Activated T-helper 9 cell treated with anti-CD3 and anti-CD28 coated beads, Interleukin-2, amount 50 U/mL, for 16 hours (primary cell): Measurements from ENCODE around the gene MAP3K5.
"Not testable (repeated sequence)": the region's sequence is repeated elsewhere in the genome, so short reads cannot be mapped to it uniquely, and the experiment has no call there.

Source experiments
- DNase-seq: peaks from one replicate; pipeline ENCODE4 v3.0.0-alpha.2; 2020; ENCODE audit warnings: low read depth

The MAP3K5 gene

DNA sequence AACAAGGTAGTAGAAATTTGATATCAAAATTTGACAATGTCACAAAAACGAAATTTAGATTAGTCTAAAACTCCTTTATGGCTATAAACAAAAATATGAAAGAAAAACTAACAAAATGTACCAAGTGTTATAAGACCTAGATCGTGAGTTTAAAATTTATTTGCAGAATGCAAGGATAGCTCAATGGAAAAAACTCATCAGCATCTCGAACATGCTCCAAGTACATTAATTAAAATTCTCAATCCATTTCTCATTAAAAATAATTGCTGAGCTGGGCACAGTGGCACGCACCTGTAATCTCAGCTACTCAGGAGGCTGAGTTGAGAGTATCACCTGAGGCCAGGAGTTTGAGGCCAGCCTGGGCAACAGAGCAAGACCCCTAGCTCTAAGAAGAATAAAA is 70.8 kb downstream of the MAP3K5 start:
- DNase-seq = no peak

DNA sequence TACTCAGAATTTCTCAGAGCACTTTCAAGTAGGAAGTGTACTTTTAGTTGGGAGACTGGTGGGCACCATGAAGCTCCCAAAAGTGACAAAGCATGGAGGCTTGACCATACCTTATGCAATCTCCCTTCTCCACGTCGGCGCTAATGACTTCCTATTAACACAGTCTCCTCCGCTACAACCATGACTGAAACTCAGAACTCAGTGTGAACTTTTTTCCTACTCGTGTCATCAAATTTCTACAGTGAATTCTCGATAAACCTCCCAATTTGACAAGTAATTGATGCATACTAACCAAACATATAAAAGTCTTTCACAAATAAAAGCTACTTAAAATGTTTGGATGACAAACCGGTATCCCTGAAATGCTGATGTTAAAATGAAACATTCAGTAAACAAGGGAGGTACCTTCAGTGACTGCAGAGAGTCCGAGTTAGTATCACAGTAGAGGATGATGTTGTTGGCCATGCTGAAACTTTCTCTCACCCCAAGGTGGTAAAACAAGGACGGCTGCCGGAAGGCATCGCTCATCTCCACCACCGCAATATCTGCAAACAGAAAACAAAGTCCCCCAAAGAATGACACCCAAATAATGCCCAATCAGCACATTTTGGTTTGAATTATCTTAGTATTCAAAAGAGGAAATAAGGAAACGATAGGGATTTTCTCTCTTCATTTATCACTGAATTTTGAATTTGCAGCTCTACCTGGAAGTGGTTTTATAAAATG is 72.1 kb downstream of the MAP3K5 start:
- no peak for DNase-seq

DNA sequence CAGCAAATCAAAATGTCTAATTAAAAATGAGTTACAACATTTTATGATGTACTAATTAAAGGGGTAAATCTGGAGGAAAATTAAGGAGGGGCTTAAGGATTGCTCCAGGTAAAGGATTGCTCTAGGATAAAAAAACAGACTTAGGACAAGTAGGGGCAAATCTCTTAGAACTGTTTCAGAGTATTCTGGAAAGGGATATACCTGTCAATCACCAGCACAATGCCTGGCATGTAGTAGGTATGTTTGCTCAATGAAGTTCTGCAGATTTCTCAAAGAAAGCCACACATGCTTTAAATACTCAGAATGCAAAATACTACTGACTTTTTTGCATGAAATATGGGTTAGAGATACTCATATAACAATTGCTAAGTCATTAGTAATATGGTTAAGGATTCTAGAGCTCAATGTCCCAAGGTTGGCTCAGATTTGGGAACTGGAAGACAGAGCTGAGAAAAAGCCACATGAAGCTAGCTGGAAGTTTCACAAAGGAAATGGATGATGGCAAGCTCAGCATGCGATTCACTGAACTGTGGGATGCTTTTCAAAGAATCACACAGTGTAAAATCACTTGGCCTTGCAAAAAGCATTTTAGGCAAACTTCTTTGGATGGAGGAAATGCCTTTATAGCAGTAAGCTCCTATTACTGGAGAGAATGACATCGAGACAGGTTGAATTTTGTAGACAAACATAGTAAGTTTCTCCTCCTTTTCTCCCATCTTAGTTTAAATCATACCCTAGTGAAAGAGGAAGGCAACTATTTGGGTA is 72.8 kb downstream of the MAP3K5 start:
- no peak for DNase-seq

DNA sequence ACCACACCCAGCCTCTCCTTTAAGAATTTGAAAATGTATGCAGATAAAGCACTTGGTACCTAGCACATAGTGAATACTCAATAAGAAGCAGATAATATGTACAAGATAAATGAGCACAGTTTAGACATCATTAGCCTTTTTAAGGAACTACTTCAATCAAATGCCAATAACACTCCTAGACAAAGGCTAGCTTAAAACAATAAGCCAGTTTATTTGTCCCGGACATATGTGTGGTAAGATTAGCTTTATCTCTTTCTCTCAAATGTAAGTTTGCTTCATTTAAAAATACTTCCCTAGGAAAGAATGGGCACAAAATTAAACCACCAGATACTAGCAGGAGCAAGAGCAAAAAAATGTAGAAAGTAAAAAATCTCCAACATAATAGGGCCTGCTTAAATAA is 73.8 kb downstream of the MAP3K5 start:
- DNase-seq = no peak

DNA sequence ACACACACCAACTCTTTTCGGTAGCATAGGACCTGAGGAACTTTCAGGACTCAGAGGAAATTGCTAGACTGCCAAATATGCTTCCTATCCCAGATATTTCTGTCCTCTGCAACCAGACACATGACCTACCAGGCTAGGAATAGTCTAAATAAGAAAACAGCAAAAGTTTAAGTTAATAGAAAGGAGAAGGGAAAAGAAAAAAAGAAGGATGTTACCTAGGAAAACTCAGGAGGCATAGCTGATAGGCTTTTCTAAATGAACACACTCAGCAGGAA is 74.6 kb downstream of the MAP3K5 start:
- DNase-seq = no peak

DNA sequence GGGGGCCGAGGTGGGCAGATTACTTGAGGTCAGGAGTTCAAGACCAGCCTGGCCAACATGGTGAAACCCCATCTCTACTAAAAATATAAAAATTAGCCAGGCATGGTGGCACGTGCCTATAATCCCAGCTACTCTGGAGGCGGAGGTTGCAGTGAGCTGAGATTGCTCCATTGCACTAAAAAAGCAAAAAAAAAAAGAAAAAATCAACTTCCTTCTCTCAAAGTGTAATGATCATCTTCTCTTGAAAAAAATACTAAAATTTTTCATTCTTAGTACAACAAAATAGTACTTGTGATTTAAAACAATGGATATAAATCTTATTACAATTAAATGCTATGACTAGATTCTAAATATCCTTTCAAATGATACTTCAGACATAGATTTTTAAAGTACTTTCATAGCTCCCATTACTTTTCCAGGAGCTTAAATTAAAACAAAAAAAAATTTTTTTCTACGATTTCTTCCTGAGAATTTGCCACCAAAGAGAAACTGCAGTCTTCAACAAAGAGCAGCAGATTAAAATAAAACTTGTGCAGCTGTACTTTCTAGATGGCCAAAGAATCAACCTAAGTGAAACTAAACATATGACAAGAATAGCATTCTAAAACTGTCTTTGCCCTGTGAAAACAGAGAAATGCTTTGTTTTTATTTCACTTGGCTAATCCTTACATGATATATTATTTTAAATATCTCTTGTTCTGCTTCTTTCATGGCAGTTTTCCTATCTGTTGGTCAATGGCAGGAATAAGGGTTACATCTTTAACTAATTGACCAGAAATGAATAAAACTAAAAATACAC is 75.2 kb downstream of the MAP3K5 start:
- DNase-seq = no peak

DNA sequence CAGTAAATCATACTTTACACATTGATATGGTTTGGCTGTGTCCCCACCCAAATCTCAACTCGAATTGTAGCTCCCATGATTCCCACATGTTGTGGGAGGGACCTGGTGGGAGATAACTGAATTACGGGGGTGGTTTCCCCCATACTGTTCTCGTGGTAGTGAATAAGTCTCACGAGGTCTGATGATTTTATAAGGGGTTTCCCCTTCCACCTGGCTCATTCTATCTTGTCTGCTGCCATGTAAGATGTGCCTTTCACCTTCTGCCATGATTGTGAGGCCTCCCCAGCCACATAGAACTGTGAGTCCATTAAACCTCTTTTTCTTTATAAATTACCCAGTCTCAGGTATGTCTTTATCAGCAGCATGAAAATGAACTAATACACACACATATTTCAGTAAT is 79.6 kb downstream of the MAP3K5 start:
- not testable (repeated sequence) for DNase-seq

DNA sequence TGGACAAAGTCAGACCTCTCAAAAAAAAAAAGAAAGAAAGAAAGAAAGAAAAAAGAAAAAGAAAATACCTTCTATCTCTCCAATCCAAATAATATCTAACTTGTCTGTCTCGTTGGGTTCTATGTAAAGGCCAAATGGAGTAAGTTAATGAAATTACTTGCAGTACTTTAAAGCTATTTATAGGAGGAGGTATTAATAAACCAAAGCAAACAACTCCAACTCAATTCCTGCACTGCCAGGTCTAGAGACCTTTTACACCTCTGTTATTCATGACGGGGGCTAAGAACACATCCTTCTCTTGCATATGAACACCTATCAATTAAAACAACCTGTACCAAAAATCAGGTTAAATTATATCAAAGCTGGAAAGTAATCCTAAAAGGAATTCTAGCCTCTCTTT is 80.6 kb downstream of the MAP3K5 start:
- no peak for DNase-seq

DNA sequence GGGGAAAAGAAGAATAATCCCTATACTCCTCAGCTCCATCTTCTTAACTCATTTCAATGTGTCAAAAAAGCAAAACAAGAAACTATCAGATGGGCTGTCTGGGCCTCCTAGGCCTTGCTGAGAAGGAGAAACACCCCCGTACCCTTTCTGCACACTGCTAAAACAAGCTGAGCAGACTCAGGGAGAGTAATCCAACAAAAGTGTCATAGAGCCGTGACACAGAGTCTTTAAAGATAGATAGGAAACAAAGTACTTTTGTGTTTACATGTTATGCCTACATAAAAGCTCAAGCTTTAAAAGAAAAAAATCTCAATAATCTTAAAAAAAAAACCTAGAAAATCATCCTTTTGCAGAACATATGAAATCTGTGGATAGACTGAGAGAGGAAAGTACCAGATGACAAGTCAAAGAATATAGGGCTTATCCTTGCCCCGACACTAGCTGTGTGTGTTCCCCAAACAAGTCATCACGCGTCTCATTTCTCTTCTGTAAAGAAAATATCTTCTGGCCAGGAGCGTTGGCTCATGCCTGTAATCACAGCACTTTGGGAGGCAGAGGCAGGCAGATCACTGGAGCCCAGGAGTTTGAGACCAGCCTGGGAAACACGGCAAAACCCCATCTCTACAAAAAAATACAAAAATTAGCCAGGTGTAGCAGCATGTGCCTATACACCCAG is 81.3 kb downstream of the MAP3K5 start:
- DNase-seq = no peak

DNA sequence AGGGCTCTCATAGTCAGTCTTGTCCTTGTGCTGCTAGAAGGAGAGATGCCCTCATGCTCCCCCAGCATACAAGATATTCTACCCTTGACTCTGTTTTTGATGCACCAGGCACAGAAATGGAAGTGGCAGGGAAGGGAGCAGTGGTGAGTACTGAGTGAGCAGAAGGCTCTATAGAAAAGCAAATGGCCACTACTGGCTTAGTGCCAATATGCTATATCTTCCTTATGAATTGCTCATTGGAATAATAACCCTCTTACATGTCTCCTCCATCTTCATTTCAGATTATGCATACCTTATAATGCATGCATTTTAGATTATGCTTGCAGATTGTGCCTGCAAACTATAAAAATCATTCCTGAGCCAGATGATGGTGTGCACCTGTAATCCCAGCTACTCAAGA is 82.8 kb downstream of the MAP3K5 start:
- DNase-seq = no peak

DNA sequence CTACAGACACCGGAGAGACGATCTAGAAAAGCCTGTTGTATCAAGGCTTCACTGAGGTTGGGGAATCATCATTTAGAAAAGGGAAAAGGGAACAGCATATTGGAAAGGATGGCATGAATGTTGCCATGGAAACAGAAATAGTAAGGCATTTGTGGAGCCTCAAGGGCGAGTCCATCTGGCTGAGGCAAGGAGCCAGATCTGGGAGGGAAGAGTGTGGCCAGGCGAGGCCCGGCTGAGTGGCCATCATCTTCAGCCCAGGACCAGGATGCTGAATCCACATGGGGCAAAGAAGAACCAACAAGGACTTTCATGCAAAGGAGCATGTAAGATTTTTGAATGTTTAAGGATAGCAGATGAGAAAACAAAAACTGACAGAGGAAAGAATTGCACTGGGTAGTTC is 85.8 kb downstream of the MAP3K5 start:
- no peak for DNase-seq

DNA sequence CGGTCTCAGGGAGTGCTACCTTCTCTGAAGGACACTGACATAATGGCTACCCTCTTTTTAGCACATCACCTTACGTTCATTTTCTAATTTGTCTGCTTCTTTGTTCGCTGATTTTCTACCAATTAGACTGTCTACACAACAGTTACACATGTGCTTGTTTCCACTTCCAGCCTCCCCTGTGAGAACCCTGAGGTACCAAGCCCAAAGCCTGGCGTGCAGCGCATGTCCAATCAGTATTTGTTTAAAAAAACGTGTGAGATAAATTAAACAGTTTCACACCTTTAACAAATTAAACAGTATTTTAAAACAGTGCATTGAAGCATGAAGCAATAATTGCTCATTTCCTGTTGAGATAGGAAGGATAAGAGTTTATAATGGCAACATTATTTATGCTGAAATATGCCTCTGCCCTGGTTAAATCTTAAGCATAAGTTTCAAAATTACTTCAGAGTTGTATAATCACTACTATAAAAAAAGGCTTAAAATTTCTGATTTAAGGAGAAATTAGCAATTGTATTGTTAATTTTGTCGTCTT is 88.9 kb downstream of the MAP3K5 start:
- no peak for DNase-seq

DNA sequence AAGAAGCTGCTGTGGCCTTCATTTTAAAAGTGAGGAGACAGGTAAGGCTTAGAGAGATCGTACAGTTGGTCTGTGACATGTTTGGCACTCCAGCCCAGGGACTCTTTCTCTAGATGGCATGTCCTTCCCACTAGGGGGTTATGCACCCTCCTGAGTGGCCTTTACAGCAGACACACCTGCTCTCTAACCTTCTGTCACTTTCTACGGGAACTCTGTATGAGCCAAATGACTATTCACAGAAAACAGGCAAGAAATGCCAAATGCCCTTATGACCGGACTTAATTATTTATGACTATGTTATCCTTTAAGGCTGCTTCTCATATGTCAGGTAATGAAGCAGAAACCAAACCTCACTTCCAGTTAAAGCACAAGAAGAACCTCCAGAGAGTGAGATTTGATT is 91.2 kb downstream of the MAP3K5 start:
- DNase-seq = no peak

DNA sequence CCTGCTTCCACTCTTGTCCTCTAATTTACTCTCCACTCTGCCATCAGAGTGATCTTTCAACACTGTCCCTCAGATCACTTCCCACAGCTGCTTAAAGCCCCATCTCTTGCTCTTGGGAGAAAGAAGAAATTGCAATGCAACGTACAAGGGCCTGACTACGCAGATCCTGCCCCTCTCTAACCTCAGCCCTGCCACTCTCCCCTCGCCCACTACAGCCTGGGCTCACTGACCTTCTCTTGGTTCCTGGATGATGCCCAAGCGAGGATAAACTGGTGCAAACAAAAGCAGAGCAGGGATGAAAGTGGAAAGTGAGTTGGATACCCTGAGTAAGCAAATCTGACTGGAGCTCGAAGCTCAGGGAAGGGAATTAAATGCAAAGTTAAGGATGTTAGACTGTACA is 92.9 kb downstream of the MAP3K5 start:
- no peak for DNase-seq

DNA sequence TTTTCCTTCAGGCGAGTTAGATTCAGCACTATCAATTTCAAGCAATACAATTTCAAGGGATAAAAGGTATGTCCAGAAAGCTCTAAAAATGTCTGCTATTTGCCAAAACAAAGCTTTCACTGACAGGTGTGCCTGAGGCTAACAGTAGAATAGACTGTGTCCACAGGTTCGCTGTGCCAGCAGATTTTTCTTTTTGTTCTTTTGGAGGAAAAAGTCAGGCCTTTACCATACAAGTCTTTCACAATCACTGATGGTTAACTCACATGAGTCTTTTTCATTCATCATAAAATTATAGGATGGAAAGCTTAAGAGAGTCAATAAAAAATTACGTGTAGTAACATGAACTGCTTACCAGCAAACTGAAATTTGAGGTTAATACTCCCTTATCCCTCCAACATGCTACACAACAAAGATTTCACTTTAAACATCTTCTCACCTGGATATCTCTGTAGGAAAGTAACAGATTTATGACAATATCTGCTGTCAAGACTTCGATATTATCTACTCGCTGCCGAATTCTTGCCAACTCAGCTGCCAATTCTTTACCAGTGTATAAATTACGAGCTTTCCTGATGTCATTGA is 95.4 kb downstream of the MAP3K5 start:
- no peak for DNase-seq

DNA sequence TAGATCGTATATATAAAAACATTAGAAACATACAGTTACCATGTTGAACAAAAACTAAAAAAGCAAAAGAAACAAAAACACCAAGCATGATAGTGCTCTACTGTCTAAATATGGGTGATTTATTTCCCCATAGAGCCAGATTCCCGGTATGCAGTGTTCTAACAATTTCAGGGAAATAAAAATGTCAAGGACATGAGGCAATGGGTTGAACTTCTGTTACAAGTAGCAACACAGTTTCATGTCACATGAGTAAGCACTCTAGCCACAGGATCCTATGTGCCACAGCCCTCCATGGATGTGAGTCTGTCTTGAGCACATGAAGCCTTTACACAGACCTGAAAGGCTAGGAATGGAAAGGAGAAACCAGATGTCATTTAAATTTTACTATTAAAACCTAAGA is 96.0 kb downstream of the MAP3K5 start:
- DNase-seq = no peak

DNA sequence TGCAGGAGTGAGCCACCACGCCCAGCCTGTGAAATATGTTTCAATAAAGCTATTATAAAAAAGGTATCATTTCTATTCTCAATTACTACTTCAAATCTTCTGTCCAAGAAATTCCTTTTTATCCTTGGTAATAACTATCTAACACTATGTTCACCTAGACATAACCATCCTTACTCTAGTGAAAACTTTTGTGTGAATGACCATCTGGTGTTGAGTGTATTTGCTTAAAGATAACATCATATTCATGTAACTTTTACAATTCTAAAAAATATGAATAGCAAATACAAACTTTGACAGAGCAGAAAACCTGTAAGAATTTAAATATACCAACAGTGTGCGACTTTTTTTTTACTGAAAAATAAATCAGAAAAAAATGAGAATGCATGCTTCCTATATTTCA is 96.9 kb downstream of the MAP3K5 start:
- DNase-seq = no peak

DNA sequence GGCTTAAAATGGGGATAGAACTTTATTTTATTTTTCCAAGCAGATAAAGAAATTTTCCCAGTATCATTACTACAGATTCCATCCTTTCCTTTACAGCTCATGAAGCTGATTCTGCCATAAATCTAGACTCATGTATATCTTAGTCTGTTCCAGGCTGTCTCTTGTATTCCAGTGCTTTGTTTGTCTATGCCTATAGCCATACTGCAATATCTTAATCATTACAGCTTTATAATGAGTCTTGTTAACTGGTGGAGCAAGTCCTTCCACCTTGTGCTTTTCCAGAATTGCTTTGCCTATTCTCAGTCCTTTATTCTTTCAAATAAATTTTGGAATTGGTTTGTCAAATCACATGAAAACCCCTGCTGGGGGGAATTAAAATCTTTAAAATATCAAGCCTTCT is 99.2 kb downstream of the MAP3K5 start:
- DNase-seq = no peak

DNA sequence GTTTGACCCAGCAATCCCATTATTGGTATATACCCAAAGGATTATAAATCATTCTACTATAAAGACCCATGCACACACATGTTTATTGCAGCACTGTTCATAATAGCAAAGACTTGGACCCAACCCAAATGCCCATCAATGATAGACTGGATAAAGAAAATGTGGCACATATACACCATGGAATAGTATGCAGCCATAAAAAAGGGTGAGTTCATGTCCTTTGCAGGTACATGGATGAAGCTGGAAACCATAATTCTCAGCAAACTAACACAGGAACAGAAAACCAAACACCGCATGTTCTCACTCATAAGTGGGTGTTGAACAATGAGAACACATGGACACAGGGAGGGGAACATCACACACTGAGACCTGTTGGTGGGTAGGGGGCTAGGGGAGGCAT is 104.4 kb downstream of the MAP3K5 start:
- not testable (repeated sequence) for DNase-seq

DNA sequence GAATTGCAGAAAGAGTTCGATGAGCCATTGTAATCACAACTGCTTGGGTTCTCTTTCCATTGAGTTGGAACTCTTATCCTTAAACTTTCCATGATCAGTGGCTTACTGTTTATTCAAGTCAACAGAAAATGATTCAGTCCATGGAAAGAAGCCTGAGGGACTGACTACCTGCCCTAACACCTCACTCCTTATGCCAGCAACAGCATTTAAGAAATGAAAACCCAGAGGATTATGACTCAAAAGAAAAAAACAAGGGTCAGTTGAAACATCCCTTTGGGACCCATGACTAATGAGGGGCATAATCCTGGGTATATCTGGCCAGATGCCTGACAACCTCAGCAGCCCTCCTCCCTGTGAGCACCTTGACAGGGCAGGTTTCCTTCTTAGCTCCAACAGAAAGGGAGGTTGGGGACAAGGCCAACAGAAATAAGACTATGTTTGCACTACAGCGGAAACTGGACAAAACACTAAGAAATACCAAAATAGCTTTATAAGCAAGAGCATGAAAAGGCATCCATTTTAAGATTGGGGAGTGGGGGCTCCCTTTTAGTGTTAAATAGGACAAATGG is 106.7 kb downstream of the MAP3K5 start:
- DNase-seq = no peak

DNA sequence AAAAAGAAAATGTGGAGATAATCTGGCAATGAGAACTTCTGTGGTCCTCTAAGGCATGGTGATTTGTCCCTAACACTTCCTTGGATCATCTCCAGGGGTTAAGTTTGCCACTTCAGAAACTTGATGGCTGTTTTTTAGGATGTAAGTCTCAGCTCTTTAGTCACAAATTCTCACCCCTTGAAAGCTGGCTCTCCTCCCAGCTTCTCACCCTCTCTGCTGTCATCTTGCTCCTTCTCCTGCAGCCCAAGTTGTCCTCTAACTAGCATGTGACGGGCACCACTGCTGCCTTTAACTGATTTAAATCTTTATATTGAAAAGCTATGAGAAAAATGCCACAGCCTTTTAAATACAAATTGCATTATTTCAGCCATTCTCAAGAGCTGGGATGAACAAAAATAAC is 107.8 kb downstream of the MAP3K5 start:
- DNase-seq = no peak
